Panc1 (cell line): Measurements from ENCODE around the gene ADAMTS2. TPM values are rescaled to one million over a fixed set of nuclear protein-coding genes. Genes with fewer than 3 reads are reported as not detected.

ENCODE experiments used
- ATAC-seq: fragments of 200-7000 bp; cut with Tn5 transposase; 2 replicates; pipeline ENCODE4 v1.9.1; 2020; ENCODE audit warnings: mild to moderate bottlenecking, moderate library complexity
- BruUV-seq: library from RNA; stranded (reverse); fragments of 400-500 nt; replicated peaks from 2 replicates; lab custom pipeline; 2021; lab: Mats Ljungman, UMichigan
- CTCF ChIA-PET: fragments of 300-600 bp; sonication (Branson Sonifier 250); formaldehyde crosslinking; loops from one replicate; lab custom pipeline; 2022; ENCODE audit warnings: antibody characterized with exemption; lab: Charles Lee
- POLR2A ChIA-PET: fragments of 300-600 bp; sonication (Branson Sonifier 250); formaldehyde crosslinking; loops from one replicate; lab custom pipeline; 2022; ENCODE audit warnings: antibody characterized with exemption; lab: Charles Lee
- DNase-seq: peaks from one replicate; pipeline ENCODE4 v3.0.0-alpha.2; 2010; ENCODE audit warnings: low read depth, low spot score
- H3K27ac ChIP-seq: 2 replicates; pipeline ENCODE4 v1.5.1; 2011; ENCODE audit warnings: mild to moderate bottlenecking, low read length, inconsistent platforms
- H3K27me3 ChIP-seq: fragments of 200-500 bp; sonication (Bioruptor generic); 2 replicates; pipeline ENCODE4 v1.6.0; 2014; ENCODE audit warnings: low read length, inconsistent platforms; ENCODE audit not compliant: control insufficient read depth, insufficient read depth
- H3K36me3 ChIP-seq: fragments of 200-500 bp; sonication (Bioruptor generic); 2 replicates; pipeline ENCODE4 v1.5.1; 2014; ENCODE audit warnings: inconsistent platforms, mild to moderate bottlenecking, low read length, moderate library complexity; ENCODE audit not compliant: control insufficient read depth, insufficient read depth
- H3K4me1 ChIP-seq: 2 replicates; pipeline ENCODE4 v1.5.1; 2011; ENCODE audit warnings: inconsistent platforms, mild to moderate bottlenecking, low read length, moderate library complexity; ENCODE audit not compliant: control insufficient read depth, insufficient read depth
- H3K4me3 ChIP-seq, 2 experiments: 2 replicates each; pipeline ENCODE4 v1.5.1; 2011 to 2012; ENCODE audit warnings: low read depth in 2 of 2, low read length in 2 of 2, mild to moderate bottlenecking in 2 of 2, inconsistent platforms in 1 of 2, moderate library complexity in 1 of 2
- H3K9me3 ChIP-seq: fragments of 200-500 bp; sonication (Bioruptor generic); 2 replicates; pipeline ENCODE4 v1.5.1; 2014; ENCODE audit warnings: low read depth, mild to moderate bottlenecking, inconsistent platforms, low read length, moderate library complexity; ENCODE audit not compliant: control insufficient read depth, insufficient read depth
- CTCF ChIP-seq: fragments of 450-650 bp; IDR thresholded peaks from 2 replicates; pipeline ENCODE4 v1.5.1; 2017; ENCODE audit warnings: mild to moderate bottlenecking
- POLR2AphosphoS5 ChIP-seq: IDR thresholded peaks from 2 replicates; pipeline ENCODE4 v1.6.1; 2012; ENCODE audit warnings: mild to moderate bottlenecking, low read depth, low read length, moderate library complexity
- REST ChIP-seq, 2 experiments: IDR thresholded peaks; 2 replicates each; pipeline ENCODE4 v1.6.1; 2011 to 2012; ENCODE audit warnings: low read depth in 2 of 2, control low read depth in 1 of 2, low read length in 1 of 2, mild to moderate bottlenecking in 1 of 2, moderate library complexity in 1 of 2; ENCODE audit not compliant: insufficient read depth in 1 of 2
- SIN3A ChIP-seq: IDR thresholded peaks from 2 replicates; pipeline ENCODE4 v1.6.1; 2012; ENCODE audit warnings: low read depth, mild to moderate bottlenecking, low read length, moderate library complexity, borderline replicate concordance; ENCODE audit not compliant: insufficient read depth
- TCF7L2 ChIP-seq: IDR thresholded peaks from 2 replicates; pipeline ENCODE4 v1.6.1; 2011; ENCODE audit warnings: mild to moderate bottlenecking, low read depth, low read length, inconsistent platforms
- in situ Hi-C: cut with HindIII; loops from 2 replicates; pipeline ENCODE4 v1.10.0; 2016; ENCODE audit warnings: low sequenced_read_pairs, low pct_unique_long_range_greater_than_20kb
- intact Hi-C: fragments of 100-400 bp; cut with micrococcal nuclease; formaldehyde crosslinking; loops from one replicate; pipeline ENCODE4 v1.10.0; 2022; ENCODE audit not compliant: unreplicated experiment
- total RNA-seq: library from RNA; stranded (reverse); gene quantifications from one replicate; pipeline ENCODE4 v1.2.1, GENCODE V29; 2021; ENCODE audit not compliant: unreplicated experiment

Gene ADAMTS2
- total RNA-seq, 1 experiment from 2014 or later, result 0.13 TPM

GRCh38 chr5:179337796-179338676 lies 7.2 kb downstream of the ADAMTS2 start:
- TF ChIP-seq TCF7L2 (no peak), REST (IDR thresholded peaks at IDR 0.05; ENCODE audit: insufficient read depth in 1 of 2, low read depth in 2 of 2, low read length in 1 of 2) (no peak), POLR2AphosphoS5 (no peak), SIN3A (no peak), CTCF (no peak)
- DNase-seq, result no peak
- H3K4me1 ChIP-seq, result no peaks in the 10 kb centered on the region; the same call in 1 of the 2 replicates
- no peak overlapping the region for H3K27ac ChIP-seq
- ChIA-PET CTCF (no interaction called here), POLR2A (interaction anchor here (0.5 kb wide), 1 partner anchor 381 kb away, joined by 3 read pairs; no protein-coding TSS in a partner anchor)
- intact Hi-C loops (no loop called here), in situ Hi-C loops (no loop called here)
- H3K36me3 ChIP-seq, result no peaks in the 10 kb centered on the region
- H3K4me3 ChIP-seq, result no peak overlapping the region
- ATAC-seq, result no peak
- BruUV-seq, result no TSS peak
- peaks cover 3% of the 10 kb centered on the region for H3K27me3 ChIP-seq
- no peaks in the 10 kb centered on the region for H3K9me3 ChIP-seq

- intact Hi-C loops (no loop called here), in situ Hi-C loops (no loop called here)
- TF ChIP-seq TCF7L2, result no peak
- no peak for TF ChIP-seq POLR2AphosphoS5
- TF ChIP-seq CTCF, result no peak
- no peak for TF ChIP-seq REST (IDR thresholded peaks at IDR 0.05; ENCODE audit: insufficient read depth in 1 of 2, low read depth in 2 of 2, low read length in 1 of 2)
- no peak for TF ChIP-seq SIN3A
- DNase-seq, result no peak
- H3K27ac ChIP-seq, result no peak overlapping the region
- CTCF ChIA-PET, result no interaction called here
- no peak overlapping the region for H3K4me3 ChIP-seq
- H3K27me3 ChIP-seq, result peaks cover 3% of the 10 kb centered on the region
- H3K9me3 ChIP-seq, result no peaks in the 10 kb centered on the region
- no peaks in the 10 kb centered on the region for H3K36me3 ChIP-seq
- no peaks in the 10 kb centered on the region for H3K4me1 ChIP-seq
- no peak; the same call in 1 of the 2 replicates for ATAC-seq
- POLR2A ChIA-PET, result no interaction called here
- BruUV-seq, result no TSS peak
Measured at GRCh38 chr5:179336871-179337795, 8.1 kb downstream of the ADAMTS2 start.
